HCT116 (cell line): Measurements from ENCODE around the gene PPM1M. TPM values are rescaled to one million over a fixed set of nuclear protein-coding genes. Genes with fewer than 3 reads are reported as not detected.

Experiments
- CBX3 ChIP-seq: IDR thresholded peaks from 2 replicates; pipeline ENCODE4 v1.6.1; 2012; ENCODE audit warnings: low read depth
- CEBPB ChIP-seq: IDR thresholded peaks from 2 replicates; pipeline ENCODE4 v1.6.1; 2012; ENCODE audit warnings: low read depth
- ELF1 ChIP-seq: IDR thresholded peaks from 2 replicates; pipeline ENCODE4 v1.6.1; 2012; ENCODE audit warnings: low read depth, borderline replicate concordance
- EZH2 ChIP-seq: fragments of 200-600 bp; sonication (generic); IDR thresholded peaks from 2 replicates; pipeline ENCODE4 v1.6.1; 2017; ENCODE audit warnings: antibody characterized with exemption, mixed run types
- EZH2phosphoT487 ChIP-seq: fragments of 200-600 bp; IDR thresholded peaks from 2 replicates; pipeline ENCODE4 v1.6.1; 2018; ENCODE audit warnings: antibody characterized with exemption, borderline replicate concordance
- MAX ChIP-seq: IDR thresholded peaks from 2 replicates; pipeline ENCODE4 v1.6.1; 2012
- POLR2A ChIP-seq: IDR thresholded peaks from 2 replicates; pipeline ENCODE4 v1.7.0; 2011; ENCODE audit warnings: borderline replicate concordance; ENCODE audit not compliant: insufficient read depth, insufficient read length; ENCODE audit errors: extremely low read depth
- POLR2AphosphoS5 ChIP-seq: IDR thresholded peaks from 2 replicates; pipeline ENCODE4 v1.6.1; 2011; ENCODE audit warnings: mild to moderate bottlenecking, low read depth, low read length, moderate library complexity
- REST ChIP-seq: IDR thresholded peaks from 2 replicates; pipeline ENCODE4 v1.6.1; 2012; ENCODE audit warnings: low read depth
- SP1 ChIP-seq: IDR thresholded peaks from 2 replicates; pipeline ENCODE4 v1.6.1; 2012; ENCODE audit warnings: low read depth
- ZBTB33 ChIP-seq: IDR thresholded peaks from 2 replicates; pipeline ENCODE4 v1.6.1; 2011; ENCODE audit warnings: mild to moderate bottlenecking, low read length, moderate library complexity; ENCODE audit not compliant: insufficient replicate concordance; ENCODE audit errors: extremely low read depth
- ZFX ChIP-seq: fragments of 450-650 bp; IDR thresholded peaks from 2 replicates; pipeline ENCODE4 v1.6.1; 2017
- ZNF274 ChIP-seq: fragments of 200-500 bp; sonication (Bioruptor generic); IDR thresholded peaks from 2 replicates; pipeline ENCODE4 v1.6.1; 2014; ENCODE audit warnings: mild to moderate bottlenecking, low read depth, low read length, inconsistent platforms
- total RNA-seq: library from RNA; stranded (reverse); gene quantifications from one replicate; pipeline ENCODE4 v1.2.1, GENCODE V29; 2021; ENCODE audit not compliant: unreplicated experiment

Gene PPM1M
- total RNA-seq, 1 experiment from 2014 or later, result 16.6 TPM

GRCh38 chr3:52278510-52279069 is 33.0 kb downstream of the PPM1M start, which contains the start of gene WDR82 (continued):
- TF ChIP-seq REST (no peak), EZH2phosphoT487 (no peak), ZBTB33 (no peak), POLR2AphosphoS5 (peak; percentile 95), MAX (peak; percentile 72), POLR2A (peak; percentile 56), CEBPB (no peak), SP1 (peak; percentile 57), EZH2 (no peak), ELF1 (no peak), ZFX (no peak; the same call in 1 of the 2 replicates), CBX3 (peak; percentile 58; the same call in 1 of the 2 replicates), ZNF274 (no peak)
